WTC11 (cell line): ENCODE data around the gene ADARB2. TPM values are rescaled to one million over a fixed set of nuclear protein-coding genes. Genes with fewer than 3 reads are reported as not detected.

Source experiments
- ATAC-seq: fragments of 200-7000 bp; cut with Tn5 transposase; 2 replicates; pipeline ENCODE4 v1.10.0; 2021; ENCODE audit warnings: mild to moderate bottlenecking, moderate library complexity
- CTCF ChIA-PET: fragments of 300-600 bp; sonication (Branson Sonifier 250); formaldehyde crosslinking; loops from one replicate; lab custom pipeline; 2021; ENCODE audit warnings: antibody characterized with exemption; lab: Charles Lee
- POLR2A ChIA-PET: fragments of 350-600 bp; sonication (Branson Sonifier 250); formaldehyde crosslinking; loops from one replicate; lab custom pipeline; 2021; ENCODE audit warnings: antibody characterized with exemption; lab: Charles Lee
- DNase-seq: peaks from one replicate; pipeline ENCODE4 v3.0.0; 2021; ENCODE audit warnings: low spot score
- H3K27ac Mint-ChIP-seq: 2 replicates; pipeline ENCODE4 v1.8.0; 2021; ENCODE audit warnings: mixed read lengths
- H3K27me3 Mint-ChIP-seq: 2 replicates; pipeline ENCODE4 v1.8.0; 2021; ENCODE audit warnings: low read depth, mild to moderate bottlenecking, moderate library complexity, mixed read lengths
- H3K36me3 Mint-ChIP-seq: 2 replicates; pipeline ENCODE4 v1.8.0; 2021; ENCODE audit warnings: mixed read lengths
- H3K4me1 Mint-ChIP-seq: 2 replicates; pipeline ENCODE4 v1.8.0; 2022; ENCODE audit warnings: mixed read lengths
- H3K4me3 Mint-ChIP-seq: 2 replicates; pipeline ENCODE4 v1.8.0; 2021; ENCODE audit warnings: mild to moderate bottlenecking, moderate library complexity, mixed read lengths
- H3K9me3 Mint-ChIP-seq: 2 replicates; pipeline ENCODE4 v1.8.0; 2021; ENCODE audit warnings: mixed read lengths
- ESRRA ChIP-seq: sonication (generic); formaldehyde crosslinking; IDR thresholded peaks from 2 replicates; pipeline ENCODE4 v1.8.1; 2022; ENCODE audit warnings: mild to moderate bottlenecking, missing genetic modification reagents, borderline replicate concordance
- FOXP1 ChIP-seq: sonication (generic); formaldehyde crosslinking; IDR thresholded peaks from 2 replicates; pipeline ENCODE4 v1.8.0; 2022; ENCODE audit warnings: missing genetic modification reagents, mild to moderate bottlenecking, moderate library complexity, borderline replicate concordance
- IRF2 ChIP-seq: sonication (generic); formaldehyde crosslinking; IDR thresholded peaks from 2 replicates; pipeline ENCODE4 v1.8.0; 2022; ENCODE audit warnings: low read depth, missing genetic modification reagents, borderline replicate concordance
- JAZF1 ChIP-seq: fragments of 250-450 bp; sonication (Bioruptor Pico); IDR thresholded peaks from 2 replicates; pipeline ENCODE4 v1.9.0; 2021; ENCODE audit warnings: moderate library complexity, mild to moderate bottlenecking, inconsistent platforms
- ZBTB21 ChIP-seq: sonication (generic); formaldehyde crosslinking; IDR thresholded peaks from 2 replicates; pipeline ENCODE4 v1.8.1; 2023; ENCODE audit warnings: mild to moderate bottlenecking, missing genetic modification reagents, borderline replicate concordance
- ZNF121 ChIP-seq: sonication (generic); formaldehyde crosslinking; IDR thresholded peaks from 2 replicates; pipeline ENCODE4 v1.8.0; 2023; ENCODE audit warnings: missing genetic modification reagents
- ZNF232 ChIP-seq: sonication (generic); formaldehyde crosslinking; IDR thresholded peaks from 2 replicates; pipeline ENCODE4 v1.8.0; 2022; ENCODE audit warnings: mild to moderate bottlenecking, missing genetic modification reagents
- ZNF396 ChIP-seq: fragments of 250-450 bp; sonication (Bioruptor Pico); IDR thresholded peaks from 2 replicates; pipeline ENCODE4 v1.8.0; 2021; ENCODE audit warnings: mild to moderate bottlenecking, moderate library complexity, borderline replicate concordance
- total RNA-seq: library from RNA; stranded (reverse); gene quantifications from 3 replicates; pipeline ENCODE4 v1.2.3, GENCODE V29; 2021
- TF ChIP-seq, protein P1 (sequence below): fragments of 250-450 bp; sonication (Bioruptor Pico); IDR thresholded peaks from 2 replicates; pipeline ENCODE4 v1.9.0; 2021; ENCODE audit warnings: mild to moderate bottlenecking, borderline replicate concordance
- TF ChIP-seq, protein P2 (sequence below): fragments of 250-450 bp; sonication (Bioruptor Pico); IDR thresholded peaks from 2 replicates; pipeline ENCODE4 v2.1.2; 2022; ENCODE audit warnings: mild to moderate bottlenecking, moderate library complexity
- TF ChIP-seq, protein P3 (sequence below): fragments of 250-450 bp; sonication (Bioruptor Pico); conservative IDR thresholded peaks from 2 replicates; pipeline ENCODE4 v1.9.0; 2021; ENCODE audit warnings: mild to moderate bottlenecking
- TF ChIP-seq, protein P4 (sequence below): sonication (generic); formaldehyde crosslinking; conservative IDR thresholded peaks from 2 replicates; pipeline ENCODE4 v1.8.1; 2022; ENCODE audit warnings: mild to moderate bottlenecking, missing genetic modification reagents
- TF ChIP-seq, protein P5 (sequence below): sonication (generic); formaldehyde crosslinking; IDR thresholded peaks from 2 replicates; pipeline ENCODE4 v1.8.0; 2022; ENCODE audit warnings: mild to moderate bottlenecking, missing genetic modification reagents
- TF ChIP-seq, protein P6 (sequence below): fragments of 250-450 bp; sonication (Bioruptor Pico); IDR thresholded peaks from 2 replicates; pipeline ENCODE4 v1.9.0; 2021; ENCODE audit warnings: moderate library complexity, mild to moderate bottlenecking, inconsistent platforms, borderline replicate concordance
- TF ChIP-seq, protein P7 (sequence below): sonication (generic); formaldehyde crosslinking; conservative IDR thresholded peaks from 2 replicates; pipeline ENCODE4 v1.8.1; 2023; ENCODE audit warnings: mild to moderate bottlenecking, low read depth, missing genetic modification reagents, moderate library complexity
- TF ChIP-seq, protein P8 (sequence below): sonication (generic); formaldehyde crosslinking; IDR thresholded peaks from 2 replicates; pipeline ENCODE4 v1.8.0; 2023; ENCODE audit warnings: mild to moderate bottlenecking, missing genetic modification reagents

The ADARB2 gene
- total RNA-seq, 1 experiment from 2014 or later, result 3.7 TPM

DNA sequence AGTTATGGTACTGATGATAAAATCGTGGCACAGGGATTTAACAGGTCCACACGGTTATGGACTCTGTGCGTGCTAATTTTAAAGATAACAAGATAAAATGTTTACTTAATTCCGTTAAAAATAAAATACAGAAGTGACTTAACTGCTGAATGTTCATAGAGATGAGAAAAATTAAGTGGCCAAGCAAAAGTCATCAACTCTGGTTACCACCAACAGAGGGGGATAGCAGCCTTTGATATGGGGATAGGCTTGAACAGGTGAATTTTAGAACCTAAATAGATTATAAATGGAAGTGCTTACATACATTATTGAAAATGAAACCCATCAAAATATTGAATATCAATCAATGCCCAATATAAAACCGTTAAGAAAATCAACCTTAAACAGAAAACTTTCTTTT, 436.2 kb downstream of the ADARB2 start:
- H3K4me3 Mint-ChIP-seq, result no peak overlapping the region
- H3K9me3 Mint-ChIP-seq, result peaks cover 13% of the 10 kb centered on the region; the same call in 1 of the 2 replicates
- ATAC-seq, result no peak
- peaks cover under 1% of the 10 kb centered on the region; the same call in 1 of the 2 replicates for H3K36me3 Mint-ChIP-seq
- ChIA-PET POLR2A (no interaction called here), CTCF (interaction anchor here (1.3 to 1.6 kb wide), 3 partner anchors 59 to 120 kb away, joined by 3 to 7 read pairs (median 4); no protein-coding TSS in a partner anchor)
- H3K27ac Mint-ChIP-seq, result no peak overlapping the region
- no peaks in the 10 kb centered on the region; the same call in 1 of the 2 replicates for H3K27me3 Mint-ChIP-seq
- no peak for DNase-seq
- H3K4me1 Mint-ChIP-seq, result peaks cover 32% of the 10 kb centered on the region
- TF ChIP-seq, protein P1, sequence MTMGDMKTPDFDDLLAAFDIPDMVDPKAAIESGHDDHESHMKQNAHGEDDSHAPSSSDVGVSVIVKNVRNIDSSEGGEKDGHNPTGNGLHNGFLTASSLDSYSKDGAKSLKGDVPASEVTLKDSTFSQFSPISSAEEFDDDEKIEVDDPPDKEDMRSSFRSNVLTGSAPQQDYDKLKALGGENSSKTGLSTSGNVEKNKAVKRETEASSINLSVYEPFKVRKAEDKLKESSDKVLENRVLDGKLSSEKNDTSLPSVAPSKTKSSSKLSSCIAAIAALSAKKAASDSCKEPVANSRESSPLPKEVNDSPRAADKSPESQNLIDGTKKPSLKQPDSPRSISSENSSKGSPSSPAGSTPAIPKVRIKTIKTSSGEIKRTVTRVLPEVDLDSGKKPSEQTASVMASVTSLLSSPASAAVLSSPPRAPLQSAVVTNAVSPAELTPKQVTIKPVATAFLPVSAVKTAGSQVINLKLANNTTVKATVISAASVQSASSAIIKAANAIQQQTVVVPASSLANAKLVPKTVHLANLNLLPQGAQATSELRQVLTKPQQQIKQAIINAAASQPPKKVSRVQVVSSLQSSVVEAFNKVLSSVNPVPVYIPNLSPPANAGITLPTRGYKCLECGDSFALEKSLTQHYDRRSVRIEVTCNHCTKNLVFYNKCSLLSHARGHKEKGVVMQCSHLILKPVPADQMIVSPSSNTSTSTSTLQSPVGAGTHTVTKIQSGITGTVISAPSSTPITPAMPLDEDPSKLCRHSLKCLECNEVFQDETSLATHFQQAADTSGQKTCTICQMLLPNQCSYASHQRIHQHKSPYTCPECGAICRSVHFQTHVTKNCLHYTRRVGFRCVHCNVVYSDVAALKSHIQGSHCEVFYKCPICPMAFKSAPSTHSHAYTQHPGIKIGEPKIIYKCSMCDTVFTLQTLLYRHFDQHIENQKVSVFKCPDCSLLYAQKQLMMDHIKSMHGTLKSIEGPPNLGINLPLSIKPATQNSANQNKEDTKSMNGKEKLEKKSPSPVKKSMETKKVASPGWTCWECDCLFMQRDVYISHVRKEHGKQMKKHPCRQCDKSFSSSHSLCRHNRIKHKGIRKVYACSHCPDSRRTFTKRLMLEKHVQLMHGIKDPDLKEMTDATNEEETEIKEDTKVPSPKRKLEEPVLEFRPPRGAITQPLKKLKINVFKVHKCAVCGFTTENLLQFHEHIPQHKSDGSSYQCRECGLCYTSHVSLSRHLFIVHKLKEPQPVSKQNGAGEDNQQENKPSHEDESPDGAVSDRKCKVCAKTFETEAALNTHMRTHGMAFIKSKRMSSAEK, result no peak
- TF ChIP-seq ZNF396 (CRISPR knock-in tag) (no peak), ESRRA (CRISPR knock-in tag) (no peak), FOXP1 (CRISPR knock-in tag) (no peak), ZNF121 (CRISPR knock-in tag) (no peak)
- TF ChIP-seq, protein P2, sequence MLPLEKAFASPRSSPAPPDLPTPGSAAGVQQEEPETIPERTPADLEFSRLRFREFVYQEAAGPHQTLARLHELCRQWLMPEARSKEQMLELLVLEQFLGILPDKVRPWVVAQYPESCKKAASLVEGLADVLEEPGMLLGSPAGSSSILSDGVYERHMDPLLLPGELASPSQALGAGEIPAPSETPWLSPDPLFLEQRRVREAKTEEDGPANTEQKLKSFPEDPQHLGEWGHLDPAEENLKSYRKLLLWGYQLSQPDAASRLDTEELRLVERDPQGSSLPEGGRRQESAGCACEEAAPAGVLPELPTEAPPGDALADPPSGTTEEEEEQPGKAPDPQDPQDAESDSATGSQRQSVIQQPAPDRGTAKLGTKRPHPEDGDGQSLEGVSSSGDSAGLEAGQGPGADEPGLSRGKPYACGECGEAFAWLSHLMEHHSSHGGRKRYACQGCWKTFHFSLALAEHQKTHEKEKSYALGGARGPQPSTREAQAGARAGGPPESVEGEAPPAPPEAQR (CRISPR knock-in tag), result no peak
- TF ChIP-seq, protein P3, sequence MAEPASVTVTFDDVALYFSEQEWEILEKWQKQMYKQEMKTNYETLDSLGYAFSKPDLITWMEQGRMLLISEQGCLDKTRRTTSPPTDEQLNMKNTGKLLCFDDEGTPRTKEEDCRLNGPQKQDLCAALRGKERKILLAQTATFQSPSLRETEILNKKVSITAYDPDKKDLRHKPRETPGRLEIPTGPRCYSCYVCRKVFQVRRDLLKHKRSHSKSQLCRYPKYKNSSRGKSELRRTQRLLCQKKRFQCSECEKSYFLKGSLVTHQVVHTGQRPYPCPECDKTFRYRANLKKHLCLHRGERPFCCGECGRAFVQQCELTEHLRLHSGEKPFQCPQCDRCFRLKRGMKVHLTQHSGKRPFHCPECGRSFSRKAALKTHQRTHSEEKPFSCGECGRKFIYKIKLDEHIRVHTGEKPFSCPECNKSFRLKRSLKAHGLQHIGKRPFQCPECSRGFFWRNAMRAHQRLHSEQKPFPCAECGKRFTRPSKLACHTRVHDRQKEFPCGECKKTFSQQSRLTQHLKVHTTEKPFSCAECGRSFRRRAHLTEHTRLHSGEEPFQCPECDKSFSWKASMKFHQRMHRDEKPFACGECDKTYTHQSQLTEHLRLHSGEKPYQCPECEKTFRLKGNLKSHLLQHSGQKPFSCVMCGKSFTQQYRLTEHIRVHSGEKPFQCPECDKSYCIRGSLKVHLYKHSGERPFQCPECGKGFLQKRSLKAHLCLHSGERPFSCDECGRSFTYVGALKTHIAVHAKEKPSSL (CRISPR knock-in tag), result no peak

DNA sequence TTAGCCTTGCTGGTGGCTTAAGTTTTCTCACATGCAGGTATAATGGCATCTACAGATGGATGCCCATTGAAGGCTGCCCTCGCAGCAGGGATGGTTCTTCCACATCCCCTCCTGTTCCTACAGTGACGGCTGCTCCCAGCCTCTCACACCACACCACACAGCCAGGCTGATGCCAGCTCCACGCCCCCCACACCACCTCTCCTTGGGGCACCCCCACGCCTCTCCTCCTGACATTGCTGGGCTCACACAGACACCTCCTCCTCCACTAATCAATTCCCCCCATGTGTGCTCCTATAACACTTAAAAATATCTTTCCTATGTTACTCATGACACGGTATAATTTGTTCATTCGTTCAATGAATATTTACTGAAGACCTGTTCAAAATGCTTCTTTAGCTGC, 437.1 kb downstream of the ADARB2 start:
- Mint-ChIP-seq H3K9me3 (peaks cover 18% of the 10 kb centered on the region), H3K27me3 (no peaks in the 10 kb centered on the region; the same call in 1 of the 2 replicates), H3K4me3 (no peak overlapping the region), H3K36me3 (peaks cover 5% of the 10 kb centered on the region), H3K4me1 (peaks cover 35% of the 10 kb centered on the region), H3K27ac (no peak overlapping the region)
- ATAC-seq, result no peak
- CTCF ChIA-PET, result interaction anchor here (1.3 to 4.9 kb wide), 2 partner anchors 69 to 121 kb away, joined by 4 to 49 read pairs; no protein-coding TSS in a partner anchor
- no peak for DNase-seq
- POLR2A ChIA-PET, result no interaction called here
- TF ChIP-seq, protein P4, sequence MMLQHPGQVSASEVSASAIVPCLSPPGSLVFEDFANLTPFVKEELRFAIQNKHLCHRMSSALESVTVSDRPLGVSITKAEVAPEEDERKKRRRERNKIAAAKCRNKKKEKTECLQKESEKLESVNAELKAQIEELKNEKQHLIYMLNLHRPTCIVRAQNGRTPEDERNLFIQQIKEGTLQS (CRISPR knock-in tag), result no peak
- no peak for TF ChIP-seq JAZF1 (CRISPR knock-in tag)
- TF ChIP-seq, protein P5, sequence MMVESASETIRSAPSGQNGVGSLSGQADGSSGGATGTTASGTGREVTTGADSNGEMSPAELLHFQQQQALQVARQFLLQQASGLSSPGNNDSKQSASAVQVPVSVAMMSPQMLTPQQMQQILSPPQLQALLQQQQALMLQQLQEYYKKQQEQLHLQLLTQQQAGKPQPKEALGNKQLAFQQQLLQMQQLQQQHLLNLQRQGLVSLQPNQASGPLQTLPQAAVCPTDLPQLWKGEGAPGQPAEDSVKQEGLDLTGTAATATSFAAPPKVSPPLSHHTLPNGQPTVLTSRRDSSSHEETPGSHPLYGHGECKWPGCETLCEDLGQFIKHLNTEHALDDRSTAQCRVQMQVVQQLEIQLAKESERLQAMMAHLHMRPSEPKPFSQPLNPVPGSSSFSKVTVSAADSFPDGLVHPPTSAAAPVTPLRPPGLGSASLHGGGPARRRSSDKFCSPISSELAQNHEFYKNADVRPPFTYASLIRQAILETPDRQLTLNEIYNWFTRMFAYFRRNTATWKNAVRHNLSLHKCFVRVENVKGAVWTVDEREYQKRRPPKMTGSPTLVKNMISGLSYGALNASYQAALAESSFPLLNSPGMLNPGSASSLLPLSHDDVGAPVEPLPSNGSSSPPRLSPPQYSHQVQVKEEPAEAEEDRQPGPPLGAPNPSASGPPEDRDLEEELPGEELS (CRISPR knock-in tag), result no peak
- no peak for TF ChIP-seq IRF2 (CRISPR knock-in tag)
- TF ChIP-seq, protein P6, sequence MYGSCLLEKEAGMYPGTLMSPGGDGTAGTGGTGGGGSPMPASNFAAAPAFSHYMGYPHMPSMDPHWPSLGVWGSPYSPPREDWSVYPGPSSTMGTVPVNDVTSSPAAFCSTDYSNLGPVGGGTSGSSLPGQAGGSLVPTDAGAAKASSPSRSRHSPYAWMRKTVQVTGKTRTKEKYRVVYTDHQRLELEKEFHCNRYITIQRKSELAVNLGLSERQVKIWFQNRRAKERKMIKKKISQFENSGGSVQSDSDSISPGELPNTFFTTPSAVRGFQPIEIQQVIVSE (CRISPR knock-in tag), result no peak
- TF ChIP-seq, protein P7, sequence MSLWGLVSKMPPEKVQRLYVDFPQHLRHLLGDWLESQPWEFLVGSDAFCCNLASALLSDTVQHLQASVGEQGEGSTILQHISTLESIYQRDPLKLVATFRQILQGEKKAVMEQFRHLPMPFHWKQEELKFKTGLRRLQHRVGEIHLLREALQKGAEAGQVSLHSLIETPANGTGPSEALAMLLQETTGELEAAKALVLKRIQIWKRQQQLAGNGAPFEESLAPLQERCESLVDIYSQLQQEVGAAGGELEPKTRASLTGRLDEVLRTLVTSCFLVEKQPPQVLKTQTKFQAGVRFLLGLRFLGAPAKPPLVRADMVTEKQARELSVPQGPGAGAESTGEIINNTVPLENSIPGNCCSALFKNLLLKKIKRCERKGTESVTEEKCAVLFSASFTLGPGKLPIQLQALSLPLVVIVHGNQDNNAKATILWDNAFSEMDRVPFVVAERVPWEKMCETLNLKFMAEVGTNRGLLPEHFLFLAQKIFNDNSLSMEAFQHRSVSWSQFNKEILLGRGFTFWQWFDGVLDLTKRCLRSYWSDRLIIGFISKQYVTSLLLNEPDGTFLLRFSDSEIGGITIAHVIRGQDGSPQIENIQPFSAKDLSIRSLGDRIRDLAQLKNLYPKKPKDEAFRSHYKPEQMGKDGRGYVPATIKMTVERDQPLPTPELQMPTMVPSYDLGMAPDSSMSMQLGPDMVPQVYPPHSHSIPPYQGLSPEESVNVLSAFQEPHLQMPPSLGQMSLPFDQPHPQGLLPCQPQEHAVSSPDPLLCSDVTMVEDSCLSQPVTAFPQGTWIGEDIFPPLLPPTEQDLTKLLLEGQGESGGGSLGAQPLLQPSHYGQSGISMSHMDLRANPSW (CRISPR knock-in tag), result no peak
- TF ChIP-seq ZNF232 (CRISPR knock-in tag), result no peak
- TF ChIP-seq, protein P8, sequence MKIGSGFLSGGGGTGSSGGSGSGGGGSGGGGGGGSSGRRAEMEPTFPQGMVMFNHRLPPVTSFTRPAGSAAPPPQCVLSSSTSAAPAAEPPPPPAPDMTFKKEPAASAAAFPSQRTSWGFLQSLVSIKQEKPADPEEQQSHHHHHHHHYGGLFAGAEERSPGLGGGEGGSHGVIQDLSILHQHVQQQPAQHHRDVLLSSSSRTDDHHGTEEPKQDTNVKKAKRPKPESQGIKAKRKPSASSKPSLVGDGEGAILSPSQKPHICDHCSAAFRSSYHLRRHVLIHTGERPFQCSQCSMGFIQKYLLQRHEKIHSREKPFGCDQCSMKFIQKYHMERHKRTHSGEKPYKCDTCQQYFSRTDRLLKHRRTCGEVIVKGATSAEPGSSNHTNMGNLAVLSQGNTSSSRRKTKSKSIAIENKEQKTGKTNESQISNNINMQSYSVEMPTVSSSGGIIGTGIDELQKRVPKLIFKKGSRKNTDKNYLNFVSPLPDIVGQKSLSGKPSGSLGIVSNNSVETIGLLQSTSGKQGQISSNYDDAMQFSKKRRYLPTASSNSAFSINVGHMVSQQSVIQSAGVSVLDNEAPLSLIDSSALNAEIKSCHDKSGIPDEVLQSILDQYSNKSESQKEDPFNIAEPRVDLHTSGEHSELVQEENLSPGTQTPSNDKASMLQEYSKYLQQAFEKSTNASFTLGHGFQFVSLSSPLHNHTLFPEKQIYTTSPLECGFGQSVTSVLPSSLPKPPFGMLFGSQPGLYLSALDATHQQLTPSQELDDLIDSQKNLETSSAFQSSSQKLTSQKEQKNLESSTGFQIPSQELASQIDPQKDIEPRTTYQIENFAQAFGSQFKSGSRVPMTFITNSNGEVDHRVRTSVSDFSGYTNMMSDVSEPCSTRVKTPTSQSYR (CRISPR knock-in tag), result no peak
- TF ChIP-seq ZBTB21 (CRISPR knock-in tag), result no peak
